HL-60 (cell line): ENCODE results near the gene GBX1.

Source experiments
- DNase-seq, 2 experiments: peaks; one replicate each; pipeline ENCODE4 v3.0.0-alpha.2; 2010 to 2020; ENCODE audit warnings: low read depth in 1 of 2, low spot score in 1 of 2
- H3K27ac ChIP-seq: fragments of 250-450 bp; sonication (Bioruptor Pico); replicated peaks from 2 replicates; pipeline ENCODE4 v1.5.1; 2020; ENCODE audit warnings: mild to moderate bottlenecking, moderate library complexity
- H3K27me3 ChIP-seq: fragments of 250-450 bp; sonication (Bioruptor Pico); 2 replicates; pipeline ENCODE4 v1.5.1; 2021; ENCODE audit warnings: mild to moderate bottlenecking, moderate library complexity; ENCODE audit not compliant: insufficient read depth, poor library complexity, severe bottlenecking
- H3K4me3 ChIP-seq: replicated peaks from 2 replicates; pipeline ENCODE4 v1.5.1; 2011; ENCODE audit warnings: mild to moderate bottlenecking, control low read depth, low read length; ENCODE audit not compliant: insufficient read depth
- CTCF ChIP-seq: IDR thresholded peaks from one replicate; pipeline ENCODE4 v1.5.1; 2011; ENCODE audit warnings: low read length, control low read depth, inconsistent platforms; ENCODE audit not compliant: insufficient read depth
- GABPA ChIP-seq: IDR thresholded peaks from 2 replicates; pipeline ENCODE4 v1.6.1; 2012; ENCODE audit warnings: low read depth
- POLR2AphosphoS5 ChIP-seq: IDR thresholded peaks from 2 replicates; pipeline ENCODE4 v1.6.1; 2012; ENCODE audit warnings: low read depth
- REST ChIP-seq: IDR thresholded peaks from 2 replicates; pipeline ENCODE4 v1.6.1; 2012; ENCODE audit warnings: low read depth; ENCODE audit not compliant: insufficient replicate concordance
- SPI1 ChIP-seq: IDR thresholded peaks from 2 replicates; pipeline ENCODE4 v1.6.1; 2012; ENCODE audit warnings: low read depth, mild to moderate bottlenecking, borderline replicate concordance

GBX1 gene

GRCh38 chr7:151212626-151213025, 45.1 kb upstream of the GBX1 start:
- no peak overlapping the region for H3K4me3 ChIP-seq
- H3K27ac ChIP-seq, result no peak overlapping the region
- no peak for TF ChIP-seq POLR2AphosphoS5
- TF ChIP-seq CTCF, result no peak
- no peak for TF ChIP-seq GABPA
- TF ChIP-seq REST, result no peak
- TF ChIP-seq SPI1, result no peak
- H3K27me3 ChIP-seq, result no peaks in the 10 kb centered on the region
- no peak for DNase-seq

GRCh38 chr7:151211155-151211772, 43.8 kb upstream of the GBX1 start:
- DNase-seq, result no peak
- no peak overlapping the region for H3K4me3 ChIP-seq
- TF ChIP-seq SPI1, result no peak
- H3K27ac ChIP-seq, result no peak overlapping the region
- H3K27me3 ChIP-seq, result no peaks in the 10 kb centered on the region

DNA sequence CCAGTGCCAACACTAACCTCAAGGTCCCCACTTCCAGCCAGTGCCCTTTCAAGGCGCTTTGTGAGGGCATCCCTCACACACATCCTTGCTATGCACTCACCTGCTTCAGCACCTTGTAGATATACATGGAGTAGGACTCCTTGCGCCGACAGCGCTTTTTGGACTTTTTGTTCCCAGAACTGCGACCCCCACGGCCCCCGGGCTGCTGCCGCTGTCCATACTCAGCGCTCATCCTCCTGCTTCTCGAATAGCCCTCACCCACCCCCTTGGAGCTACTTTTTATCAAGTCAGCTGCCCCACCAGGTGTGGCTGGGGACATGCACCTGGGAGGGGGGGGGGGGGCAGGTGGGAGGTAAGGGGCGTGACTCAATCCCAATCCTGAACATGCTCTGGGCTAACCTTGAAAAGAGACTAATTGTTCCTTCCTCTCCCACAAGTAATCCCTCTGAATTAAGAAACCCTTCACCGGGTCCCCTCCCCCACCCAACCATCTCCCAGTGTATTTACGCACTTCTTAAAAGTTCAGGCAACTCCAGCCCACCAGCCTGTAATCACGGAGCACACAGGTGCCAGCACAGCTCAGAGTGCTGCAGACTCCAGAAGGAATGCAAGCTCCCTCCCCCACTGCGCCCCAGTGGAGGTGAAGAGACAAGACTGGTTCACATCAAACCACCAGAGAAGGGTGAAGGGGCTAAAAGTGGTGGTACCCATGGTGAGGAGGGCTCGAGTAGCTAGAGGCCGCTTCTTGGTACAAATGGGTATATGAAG, 42.8 kb upstream of the GBX1 start, which contains the start of gene H2BK1:
Gene H2BK1 (minus strand): TSS at position 402 of the 768 bp plus-strand sequence. CDS start 170 bp downstream, at position 232.
- Histone ChIP-seq H3K27me3 (no peaks in the 10 kb centered on the region), H3K4me3 (no peak within 1 kb of the TSS), H3K27ac (no peak within 1 kb of the TSS)
- DNase-seq, result no peak
- TF ChIP-seq CTCF (no peak), REST (no peak), SPI1 (no peak), POLR2AphosphoS5 (no peak), GABPA (no peak)

GRCh38 chr7:151209588-151209987, 42.1 kb upstream of the GBX1 start:
- no peak for DNase-seq
- TF ChIP-seq POLR2AphosphoS5 (no peak), REST (no peak), CTCF (no peak), SPI1 (no peak), GABPA (no peak)
- Histone ChIP-seq H3K27ac (no peak overlapping the region), H3K4me3 (no peak overlapping the region), H3K27me3 (no peaks in the 10 kb centered on the region)
